Adrenal gland (tissue), 12 donors: ENCODE results near the gene TMEM200B. TPM values are rescaled to one million over a fixed set of nuclear protein-coding genes. Genes with fewer than 3 reads are reported as not detected.
"Not testable (repeated sequence)": the region's sequence is repeated elsewhere in the genome, so short reads cannot be mapped to it uniquely, and the experiment has no call there.

Experiments
- DNase-seq, 7 donors: peaks; one replicate each; pipeline ENCODE4 v3.0.0-alpha.2; 2019 to 2020
- H3K27ac ChIP-seq, 5 donors: fragments of 200-600 bp; sonication (generic) in 4 of 5; 1 replicate in 3 of 5; 2 replicates in 2 of 5; pipeline versions ENCODE4 v1.5.1 to v1.8.0; 2016 to 2020; ENCODE audit warnings: mild to moderate bottlenecking in 1 of 5
- H3K27me3 ChIP-seq: fragments of 200-600 bp; 2 replicates; pipeline ENCODE4 v1.8.0; 2021
- H3K36me3 ChIP-seq, 2 donors: fragments of 200-600 bp; replicated peaks in 1 of 2; 1 replicate in 1 of 2; 2 replicates in 1 of 2; pipeline versions ENCODE4 v1.5.1 to v1.8.0; 2018 to 2022
- H3K4me1 ChIP-seq, 2 donors: fragments of 200-600 bp; replicated peaks in 1 of 2; 1 replicate in 1 of 2; 2 replicates in 1 of 2; pipeline versions ENCODE4 v1.5.1 to v1.8.0; 2018 to 2021
- H3K4me3 ChIP-seq, 4 donors: fragments of 200-600 bp; sonication (generic) in 3 of 4; one replicate each; pipeline ENCODE4 v1.5.1; 2016 to 2018
- H3K9me3 ChIP-seq, 3 donors: fragments of 200-600 bp; sonication (generic) in 1 of 3; replicated peaks in 1 of 3; 1 replicate in 2 of 3; 2 replicates in 1 of 3; pipeline versions ENCODE4 v1.5.1 to v1.8.0; 2016 to 2021
- POLR2A ChIP-seq, 2 donors: fragments of 450-650 bp; IDR thresholded peaks; one replicate each; pipeline ENCODE4 v1.6.1; 2017; ENCODE audit warnings: antibody characterized with exemption in 2 of 2, mild to moderate bottlenecking in 2 of 2, moderate library complexity in 1 of 2
- WGBS, 4 donors: extraction: QIAGEN DNeasy Blood & Tissue Kit in 2 of 4; methylation state at CpG; one replicate each; pipeline versions ENCODE4 v1.1.5 to v1.1.7; 2013 to 2017; 5-methylcytosine and 5-hydroxymethylcytosine counted together
- intact Hi-C, 2 donors: fragments of 100-400 bp; cut with DNase I; formaldehyde crosslinking; loops; one replicate each; pipeline versions ENCODE4 v1.14.1 to v1.15.0; 2022 to 2023
- polyA plus RNA-seq, 3 donors: library from polyadenylated mRNA; stranded (reverse); fragments of 200-250 nt in 2 of 3; fragments of 350-450 nt in 1 of 3; fragmentation: Illumina TruSeq in 1 of 3; extraction: RNeasy Lipid Tissue Mini Kit (QIAGEN cat#74804) in 1 of 3; gene quantifications; one replicate each; pipeline ENCODE4 v1.2.3, GENCODE V29; 2013 to 2014
- total RNA-seq, 9 donors: library from RNA; depleted of rRNA in 4 of 9; stranded (reverse); fragments of >200 nt in 4 of 9; fragments of 120-200 nt in 1 of 9; fragmentation: NEBNext Ultra II Directional in 1 of 9; extraction: Animal tissue kit (Norgen Biotek cat#: 25700) in 1 of 9; gene quantifications; one replicate each; pipeline versions ENCODE4 v1.1.0 to v1.2.4, GENCODE V29; 2013 to 2023
- TF ChIP-seq, protein P1 (sequence below), 6 experiments: fragments of 450-650 bp in 4 of 6; fragments of 200-600 bp in 2 of 6; sonication (generic) in 1 of 6; IDR thresholded peaks; 1 replicate in 5 of 6; 2 replicates in 1 of 6; pipeline versions ENCODE4 v1.5.1 to v1.8.0; 2016 to 2021; ENCODE audit warnings: antibody characterized with exemption in 6 of 6, mild to moderate bottlenecking in 2 of 6, moderate library complexity in 1 of 6
- donor health status: healthy with polysubstance abuse.
- donor health status: Bipolar disorder and iron deficiency.
- donor health status: DM: yes; HTN: yes; CAD: no.
- donor health status: DM: no; HTN: no; CAD: no.
- donor health status: DM: no; HTN: no; CAD: no.
- donor health status: DM: yes; HTN: yes; CAD: no.

The TMEM200B gene
- total and polyA plus RNA-seq, 12 donors = 1.8 to 13.3 (median 4.2) TPM

DNA sequence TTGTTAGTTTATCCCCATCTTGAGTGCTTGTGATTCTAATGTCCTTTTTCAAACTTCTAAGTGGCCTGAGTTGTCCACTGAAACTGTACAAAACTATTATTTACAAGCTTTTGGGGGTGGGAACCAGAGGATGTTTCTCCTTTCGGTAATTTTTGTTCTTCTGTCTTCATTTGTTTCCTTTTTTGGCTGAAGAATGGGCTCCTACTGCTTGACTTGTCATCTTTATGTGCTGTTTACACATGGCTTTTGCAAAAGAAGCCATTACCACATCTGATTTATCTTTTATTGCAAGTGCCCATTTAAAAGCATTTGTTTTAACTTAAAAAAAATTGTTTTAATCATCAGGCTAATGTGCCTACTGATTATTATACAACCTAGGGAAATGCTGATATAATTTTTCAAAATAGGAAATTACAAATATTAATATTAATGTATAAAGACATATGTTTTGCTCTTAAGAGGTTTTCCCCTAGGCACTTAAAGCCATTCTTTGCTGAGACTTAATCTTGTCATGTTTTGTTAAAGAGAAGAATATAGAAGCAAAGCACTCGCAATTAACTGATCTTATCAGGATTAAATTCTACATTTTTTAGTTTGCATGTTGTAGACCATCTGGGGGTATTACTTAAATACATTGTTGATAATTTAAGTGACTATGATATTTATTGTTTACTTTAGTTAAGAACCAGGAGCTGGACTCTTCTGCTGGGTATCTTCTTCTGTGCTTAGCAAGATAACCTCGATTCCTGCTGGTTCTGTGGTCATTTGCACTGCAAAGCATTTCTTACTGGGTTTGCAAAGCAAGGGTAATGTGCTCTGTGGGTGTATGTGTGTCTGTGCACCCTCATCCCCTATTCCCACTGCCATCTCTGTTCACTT lies 40.1 kb downstream of the TMEM200B start:
- H3K36me3 ChIP-seq = no peaks in the 10 kb centered on the region
- no peak for TF ChIP-seq POLR2A (IDR thresholded peaks at IDR 0.05)
- TF ChIP-seq, protein P1, sequence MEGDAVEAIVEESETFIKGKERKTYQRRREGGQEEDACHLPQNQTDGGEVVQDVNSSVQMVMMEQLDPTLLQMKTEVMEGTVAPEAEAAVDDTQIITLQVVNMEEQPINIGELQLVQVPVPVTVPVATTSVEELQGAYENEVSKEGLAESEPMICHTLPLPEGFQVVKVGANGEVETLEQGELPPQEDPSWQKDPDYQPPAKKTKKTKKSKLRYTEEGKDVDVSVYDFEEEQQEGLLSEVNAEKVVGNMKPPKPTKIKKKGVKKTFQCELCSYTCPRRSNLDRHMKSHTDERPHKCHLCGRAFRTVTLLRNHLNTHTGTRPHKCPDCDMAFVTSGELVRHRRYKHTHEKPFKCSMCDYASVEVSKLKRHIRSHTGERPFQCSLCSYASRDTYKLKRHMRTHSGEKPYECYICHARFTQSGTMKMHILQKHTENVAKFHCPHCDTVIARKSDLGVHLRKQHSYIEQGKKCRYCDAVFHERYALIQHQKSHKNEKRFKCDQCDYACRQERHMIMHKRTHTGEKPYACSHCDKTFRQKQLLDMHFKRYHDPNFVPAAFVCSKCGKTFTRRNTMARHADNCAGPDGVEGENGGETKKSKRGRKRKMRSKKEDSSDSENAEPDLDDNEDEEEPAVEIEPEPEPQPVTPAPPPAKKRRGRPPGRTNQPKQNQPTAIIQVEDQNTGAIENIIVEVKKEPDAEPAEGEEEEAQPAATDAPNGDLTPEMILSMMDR (IDR thresholded peaks at IDR 0.05) = no peak
- DNase-seq = no peak
- intact Hi-C loops = no loop called here
- 75 to 84% (median 78%) methylated on average over 3 of the region's 3 CpGs for WGBS, 4 donors
- H3K4me3 ChIP-seq = no peak overlapping the region
- H3K4me1 ChIP-seq = no peaks in the 10 kb centered on the region
- H3K27ac ChIP-seq = no peak overlapping the region
- no peaks in the 10 kb centered on the region for H3K9me3 ChIP-seq
- no peaks in the 10 kb centered on the region for H3K27me3 ChIP-seq

DNA sequence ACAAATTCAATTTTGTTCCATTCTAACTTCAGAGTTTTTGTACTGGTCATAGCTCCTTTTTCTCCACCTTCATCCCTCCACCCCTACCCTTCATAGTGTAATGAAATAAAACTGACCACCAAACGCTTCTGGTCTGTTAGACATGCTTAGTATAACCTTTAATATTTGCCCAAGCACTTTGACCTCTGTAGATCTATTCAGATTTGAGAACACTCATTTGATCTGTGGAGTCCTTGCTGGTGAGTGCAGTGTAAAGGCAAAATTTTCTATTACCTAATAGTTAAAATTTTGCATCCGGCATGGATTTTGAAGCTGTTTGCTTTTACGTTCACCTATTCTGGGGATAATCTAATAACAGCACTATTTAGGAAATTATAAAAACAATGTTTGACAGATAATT lies 41.2 kb downstream of the TMEM200B start:
- TF ChIP-seq, protein P1 (IDR thresholded peaks at IDR 0.05) = no peak
- TF ChIP-seq POLR2A (IDR thresholded peaks at IDR 0.05) = no peak
- intact Hi-C loops = no loop called here
- Histone ChIP-seq H3K27ac (no peak overlapping the region), H3K4me1 (no peaks in the 10 kb centered on the region), H3K9me3 (no peaks in the 10 kb centered on the region), H3K4me3 (no peak overlapping the region), H3K36me3 (no peaks in the 10 kb centered on the region), H3K27me3 (no peaks in the 10 kb centered on the region)
- no peak for DNase-seq
- WGBS, 4 donors = 78 to 92% (median 89%) methylated on average over 3 of the region's 3 CpGs

DNA sequence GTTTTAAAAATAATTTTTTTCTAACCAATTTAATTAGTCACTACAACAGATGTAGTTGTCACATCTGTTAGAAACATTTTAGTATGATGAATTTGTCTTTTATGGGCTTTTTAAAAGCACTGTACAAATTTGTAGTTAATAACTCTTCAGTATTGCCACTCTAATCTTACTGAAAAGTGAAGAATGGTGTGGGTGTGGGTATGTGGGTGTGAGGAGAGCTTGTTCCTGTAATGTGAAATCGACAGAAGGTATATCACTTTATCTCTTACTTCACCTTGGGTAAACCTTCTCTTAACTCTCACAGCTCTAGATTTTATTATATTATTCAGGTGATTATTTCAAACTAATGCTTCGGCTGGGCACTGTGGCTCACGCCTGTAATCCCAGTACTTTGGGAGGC lies 42.5 kb downstream of the TMEM200B start:
- no peak for TF ChIP-seq POLR2A (IDR thresholded peaks at IDR 0.05)
- TF ChIP-seq, protein P1 (IDR thresholded peaks at IDR 0.05) = no peak
- no peak for DNase-seq
- no peak overlapping the region for H3K4me3 ChIP-seq
- no peaks in the 10 kb centered on the region for H3K4me1 ChIP-seq
- WGBS, 4 donors = 91 to 99% (median 93%) methylated on average over 3 of the region's 3 CpGs
- intact Hi-C loops = no loop called here
- no peaks in the 10 kb centered on the region for H3K9me3 ChIP-seq
- no peaks in the 10 kb centered on the region for H3K27me3 ChIP-seq
- no peaks in the 10 kb centered on the region for H3K36me3 ChIP-seq
- H3K27ac ChIP-seq = no peak overlapping the region

DNA sequence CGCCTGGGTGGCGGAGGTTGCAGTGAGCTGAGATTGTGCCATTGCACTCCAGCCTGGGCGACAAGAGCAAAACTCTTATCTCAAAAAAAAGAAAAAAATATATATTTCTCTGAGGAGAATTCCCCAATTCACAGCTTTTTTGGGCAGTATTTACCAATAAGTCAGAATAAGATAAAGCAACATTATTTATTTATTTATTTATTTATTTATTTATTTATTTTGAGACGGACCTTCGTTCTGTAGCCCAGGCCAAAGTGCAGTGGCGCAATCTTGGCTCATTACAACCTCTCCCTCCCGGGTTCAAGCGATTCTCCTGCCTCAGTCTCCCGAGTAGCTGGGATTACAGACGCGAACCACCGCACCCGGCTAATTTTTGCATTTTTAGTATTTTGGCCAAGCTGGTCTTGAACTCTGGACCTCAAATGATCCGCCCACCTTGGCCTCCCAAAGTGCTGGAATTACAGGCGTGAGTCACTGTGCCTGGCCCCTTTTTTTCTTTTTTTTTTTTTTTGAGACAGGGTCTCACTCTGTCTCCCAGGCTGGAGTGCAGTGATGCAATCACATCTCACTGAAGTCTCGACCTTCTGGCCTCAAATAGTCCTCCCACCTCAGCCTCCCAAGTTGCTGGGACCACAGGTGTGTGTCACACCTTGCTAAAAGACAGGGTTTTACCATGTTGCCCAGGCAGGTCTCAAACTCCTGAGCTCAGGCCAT lies 43.6 kb downstream of the TMEM200B start:
- H3K4me1 ChIP-seq = not testable (repeated sequence)

More for the DNA sequence above, 43.6 kb downstream of the TMEM200B start:
- intact Hi-C loops, H3K9me3 ChIP-seq, H3K4me3 ChIP-seq, H3K27me3 ChIP-seq, DNase-seq, H3K27ac ChIP-seq, H3K36me3 ChIP-seq: not testable (repeated sequence)
- 89 to 91% (median 90%) methylated on average over 16 of the region's 16 CpGs for WGBS, 4 donors
